ENCODE data around the gene FASTKD2. TPM values are rescaled to one million over a fixed set of nuclear protein-coding genes. Genes with fewer than 3 reads are reported as not detected.

FASTKD2 gene
- total RNA-seq, 1 experiment from 2014 or later = 34.6 TPM

DNA sequence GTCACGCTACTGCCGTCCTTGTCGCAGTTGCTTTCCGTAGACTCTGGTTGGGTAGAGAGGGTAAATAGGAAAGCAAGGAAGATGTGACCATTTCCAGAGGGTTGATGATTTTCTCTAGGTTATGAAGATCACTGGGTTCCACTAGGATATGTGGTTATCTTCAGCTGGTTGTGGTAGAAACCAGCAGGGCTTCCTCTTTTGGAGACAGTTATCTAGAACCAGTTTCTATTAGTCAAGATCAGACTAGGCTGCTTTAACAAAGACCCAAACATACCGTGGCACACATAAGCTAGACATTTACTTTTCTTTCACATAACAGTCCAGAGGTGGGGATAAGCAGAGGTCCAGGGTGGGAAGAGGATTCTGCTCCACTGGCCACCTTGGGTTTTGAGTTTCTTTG is 59.6 kb downstream of the FASTKD2 start:
- ChIA-PET POLR2A (no interaction called here), CTCF (interaction anchor here (0.5 to 1.8 kb wide), 4 partner anchors 18 to 141 kb away, joined by 3 to 4 read pairs (median 3); no protein-coding TSS in a partner anchor)
- Mint-ChIP-seq H3K9me3 (ENCODE audit: unreplicated experiment) (no peaks in the 10 kb centered on the region), H3K4me3 (ENCODE audit: unreplicated experiment) (no peak overlapping the region), H3K27me3 (ENCODE audit: insufficient read depth, unreplicated experiment) (no peaks in the 10 kb centered on the region), H3K4me1 (ENCODE audit: insufficient read depth, unreplicated experiment) (no peaks in the 10 kb centered on the region), H3K36me3 (ENCODE audit: insufficient read depth, unreplicated experiment) (no peaks in the 10 kb centered on the region), H3K27ac (ENCODE audit: low read depth, unreplicated experiment) (no peak overlapping the region)
- intact Hi-C loops (cut with micrococcal nuclease) = no loop called here
- TF ChIP-seq, protein P1, sequence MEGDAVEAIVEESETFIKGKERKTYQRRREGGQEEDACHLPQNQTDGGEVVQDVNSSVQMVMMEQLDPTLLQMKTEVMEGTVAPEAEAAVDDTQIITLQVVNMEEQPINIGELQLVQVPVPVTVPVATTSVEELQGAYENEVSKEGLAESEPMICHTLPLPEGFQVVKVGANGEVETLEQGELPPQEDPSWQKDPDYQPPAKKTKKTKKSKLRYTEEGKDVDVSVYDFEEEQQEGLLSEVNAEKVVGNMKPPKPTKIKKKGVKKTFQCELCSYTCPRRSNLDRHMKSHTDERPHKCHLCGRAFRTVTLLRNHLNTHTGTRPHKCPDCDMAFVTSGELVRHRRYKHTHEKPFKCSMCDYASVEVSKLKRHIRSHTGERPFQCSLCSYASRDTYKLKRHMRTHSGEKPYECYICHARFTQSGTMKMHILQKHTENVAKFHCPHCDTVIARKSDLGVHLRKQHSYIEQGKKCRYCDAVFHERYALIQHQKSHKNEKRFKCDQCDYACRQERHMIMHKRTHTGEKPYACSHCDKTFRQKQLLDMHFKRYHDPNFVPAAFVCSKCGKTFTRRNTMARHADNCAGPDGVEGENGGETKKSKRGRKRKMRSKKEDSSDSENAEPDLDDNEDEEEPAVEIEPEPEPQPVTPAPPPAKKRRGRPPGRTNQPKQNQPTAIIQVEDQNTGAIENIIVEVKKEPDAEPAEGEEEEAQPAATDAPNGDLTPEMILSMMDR (IDR thresholded peaks at IDR 0.05; ENCODE audit: unreplicated experiment) = no peak
- DNase-seq (ENCODE audit: unreplicated experiment) = no peak
- BruUV-seq (replicated peaks) = no TSS peak

GRCh38 chr2:206831442-206831995 is 66.1 kb downstream of the FASTKD2 start:
- no peak overlapping the region for H3K27ac Mint-ChIP-seq (ENCODE audit: low read depth, unreplicated experiment)

DNA sequence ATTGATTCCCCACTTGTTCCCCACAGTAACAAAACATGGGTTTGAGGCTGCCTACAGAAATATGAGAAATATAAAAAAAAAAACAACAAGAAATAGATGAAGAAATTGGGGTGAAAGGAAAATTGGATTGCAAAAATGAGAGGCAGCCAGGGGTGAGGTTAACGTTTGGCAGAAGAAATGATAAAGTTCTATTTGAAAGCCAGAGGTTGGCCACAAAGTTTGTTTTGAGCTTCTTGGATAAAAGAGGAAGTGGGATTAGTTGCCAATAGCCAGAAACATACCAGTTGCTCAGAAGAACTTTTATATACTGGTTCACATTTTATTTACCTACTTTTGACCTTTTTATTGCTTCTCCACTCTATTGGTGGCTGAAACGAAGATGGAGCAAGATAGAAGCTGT is 67.5 kb downstream of the FASTKD2 start:
- BruUV-seq (replicated peaks) = no TSS peak
- POLR2A ChIA-PET = no interaction called here
- TF ChIP-seq, protein P1 (IDR thresholded peaks at IDR 0.05; ENCODE audit: unreplicated experiment) = no peak
- no peak for DNase-seq (ENCODE audit: unreplicated experiment)
- H3K9me3 Mint-ChIP-seq (ENCODE audit: unreplicated experiment) = no peaks in the 10 kb centered on the region
- intact Hi-C loops (cut with micrococcal nuclease) = no loop called here
- H3K4me1 Mint-ChIP-seq (ENCODE audit: insufficient read depth, unreplicated experiment) = no peaks in the 10 kb centered on the region
- H3K36me3 Mint-ChIP-seq (ENCODE audit: insufficient read depth, unreplicated experiment) = peaks cover 5% of the 10 kb centered on the region
- no peak overlapping the region for H3K4me3 Mint-ChIP-seq (ENCODE audit: unreplicated experiment)
- H3K27me3 Mint-ChIP-seq (ENCODE audit: insufficient read depth, unreplicated experiment) = no peaks in the 10 kb centered on the region
- CTCF ChIA-PET = interaction anchor here (0.5 kb wide), 1 partner anchor 51 kb away, joined by 3 read pairs; no protein-coding TSS in a partner anchor
- no peak overlapping the region for H3K27ac Mint-ChIP-seq (ENCODE audit: low read depth, unreplicated experiment)

More at GRCh38 chr2:206831442-206831995, 66.1 kb downstream of the FASTKD2 start:
- Mint-ChIP-seq H3K4me1 (ENCODE audit: insufficient read depth, unreplicated experiment) (no peaks in the 10 kb centered on the region), H3K27me3 (ENCODE audit: insufficient read depth, unreplicated experiment) (no peaks in the 10 kb centered on the region), H3K36me3 (ENCODE audit: insufficient read depth, unreplicated experiment) (peaks cover 5% of the 10 kb centered on the region), H3K9me3 (ENCODE audit: unreplicated experiment) (no peaks in the 10 kb centered on the region), H3K4me3 (ENCODE audit: unreplicated experiment) (no peak overlapping the region)
- CTCF ChIA-PET = interaction anchor here (0.6 to 0.8 kb wide), 4 partner anchors 9 to 903 kb away, joined by 3 to 4 read pairs (median 4); no protein-coding TSS in a partner anchor
- intact Hi-C loops (cut with micrococcal nuclease) = no loop called here
- TF ChIP-seq, protein P1 (IDR thresholded peaks at IDR 0.05; ENCODE audit: unreplicated experiment) = no peak
- DNase-seq (ENCODE audit: unreplicated experiment) = no peak
- POLR2A ChIA-PET = interaction anchor here (0.7 kb wide), 1 partner anchor 77 kb away, joined by 3 read pairs; no protein-coding TSS in a partner anchor
- no TSS peak for BruUV-seq (replicated peaks)

- TF ChIP-seq, protein P1 (IDR thresholded peaks at IDR 0.05; ENCODE audit: unreplicated experiment) = no peak
- DNase-seq (ENCODE audit: unreplicated experiment) = no peak
- no peaks in the 10 kb centered on the region for H3K4me1 Mint-ChIP-seq (ENCODE audit: insufficient read depth, unreplicated experiment)
- no peaks in the 10 kb centered on the region for H3K9me3 Mint-ChIP-seq (ENCODE audit: unreplicated experiment)
- H3K27me3 Mint-ChIP-seq (ENCODE audit: insufficient read depth, unreplicated experiment) = no peaks in the 10 kb centered on the region
- ChIA-PET CTCF (interaction anchor here (0.5 kb wide), 1 partner anchor 51 kb away, joined by 3 read pairs; no protein-coding TSS in a partner anchor), POLR2A (no interaction called here)
- intact Hi-C loops (cut with micrococcal nuclease) = no loop called here
- H3K27ac Mint-ChIP-seq (ENCODE audit: low read depth, unreplicated experiment) = no peak overlapping the region
- peaks cover 5% of the 10 kb centered on the region for H3K36me3 Mint-ChIP-seq (ENCODE audit: insufficient read depth, unreplicated experiment)
- H3K4me3 Mint-ChIP-seq (ENCODE audit: unreplicated experiment) = no peak overlapping the region
- BruUV-seq (replicated peaks) = no TSS peak
Measured at GRCh38 chr2:206833291-206833690, 67.9 kb downstream of the FASTKD2 start.

All from MCF 10A (cell line).